HG03520 (cell line): ENCODE results near the gene ATL1.
"Not testable (repeated sequence)": the region's sequence is repeated elsewhere in the genome, so short reads cannot be mapped to it uniquely, and the experiment has no call there.

Experiments used
- ATAC-seq: cut with Tn5 transposase; IDR thresholded peaks from one replicate; pipeline ENCODE4 v1.9.1; 2021; ENCODE audit warnings: mild to moderate bottlenecking, moderate library complexity; ENCODE audit not compliant: unreplicated experiment

Gene ATL1

DNA sequence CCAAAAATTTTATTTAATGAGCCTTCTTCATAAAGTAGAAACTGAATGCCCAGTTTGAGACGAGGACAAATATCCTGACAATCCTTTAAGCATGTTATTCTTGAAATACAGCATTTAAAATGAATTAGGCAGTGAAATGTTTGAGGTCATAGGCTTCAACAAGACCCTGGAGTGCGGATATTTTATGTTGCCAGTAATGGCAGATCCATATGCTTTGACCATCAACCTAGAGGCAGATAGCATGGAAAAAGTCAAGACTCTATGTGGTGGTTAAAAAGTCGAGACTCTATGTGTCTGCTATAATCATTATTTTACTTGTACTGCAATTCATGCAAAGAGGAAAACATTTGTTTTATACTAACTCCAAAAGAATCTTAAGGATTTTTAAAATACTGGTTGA is 25.5 kb upstream of the ATL1 start:
- no peak for ATAC-seq

- no peak for ATAC-seq
These were observed 24.9 kb upstream of the ATL1 start for GRCh38 chr14:50534997-50535396.

DNA sequence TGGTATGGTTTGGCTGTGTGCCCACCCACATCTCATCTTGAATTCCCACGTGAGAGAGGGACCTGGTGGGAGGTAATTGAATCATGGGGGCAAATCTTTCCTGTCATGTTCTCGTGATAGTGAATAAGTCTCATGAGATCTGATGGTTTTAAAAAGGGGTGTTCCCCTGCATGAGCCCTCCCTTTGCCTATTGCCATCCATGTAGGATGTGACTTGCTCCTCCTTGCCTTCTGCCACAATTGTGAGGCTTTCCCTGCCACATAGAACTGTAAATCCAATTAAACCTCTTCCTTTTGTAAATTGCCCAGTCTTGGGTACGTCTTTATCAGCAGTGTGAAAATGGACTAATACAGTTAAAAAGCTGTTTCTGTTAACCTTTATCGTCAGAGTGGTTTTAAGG is 21.9 kb upstream of the ATL1 start:
- not testable (repeated sequence) for ATAC-seq

- ATAC-seq: no peak
These were observed 20.9 kb upstream of the ATL1 start for GRCh38 chr14:50539051-50539450.

DNA sequence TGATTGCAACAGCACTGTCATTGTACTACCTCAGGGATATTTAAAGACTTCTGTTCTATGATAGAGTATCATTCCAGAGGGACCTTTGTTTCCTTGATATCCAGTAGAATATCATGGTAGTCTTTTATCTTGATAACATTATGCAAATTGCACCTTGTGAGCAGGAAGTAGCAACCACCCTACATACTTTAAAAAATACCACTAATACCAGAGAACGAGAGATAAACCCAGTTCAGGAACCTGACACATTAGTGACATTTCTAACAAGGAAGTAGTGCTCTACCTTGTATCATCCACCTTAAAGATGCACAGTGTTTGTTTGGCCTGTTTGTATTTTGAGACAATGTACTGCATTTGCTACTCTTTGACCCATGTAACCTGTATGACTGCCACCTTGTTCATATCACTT is 18.8 kb upstream of the ATL1 start:
- no peak for ATAC-seq

DNA sequence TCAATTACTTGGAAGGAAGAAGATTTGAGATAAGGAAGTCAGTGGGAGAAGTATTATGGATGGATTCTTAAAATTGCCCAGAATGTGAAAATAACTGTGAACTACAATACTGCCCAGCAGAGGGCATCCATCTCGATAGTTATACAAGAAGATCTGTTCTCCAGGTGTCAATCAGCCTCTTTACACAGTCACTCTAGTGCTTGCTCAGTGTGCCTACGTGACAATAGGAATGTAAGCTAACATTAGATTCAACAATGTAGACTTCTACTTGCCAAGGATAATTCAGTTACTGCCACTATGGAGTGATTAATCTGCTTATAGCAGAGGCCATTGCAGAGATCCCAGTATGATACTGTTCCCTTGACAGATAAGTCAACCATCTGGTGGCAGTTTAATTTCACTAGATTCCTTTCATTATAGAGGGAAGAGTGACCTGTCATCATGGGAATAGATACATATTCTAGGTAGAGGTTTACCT is 17.0 kb upstream of the ATL1 start:
- no peak for ATAC-seq

- ATAC-seq: no peak
These were observed 15.0 kb upstream of the ATL1 start for GRCh38 chr14:50544911-50545310.

GRCh38 chr14:50545618-50546017 is 14.3 kb upstream of the ATL1 start:
- no peak for ATAC-seq

DNA sequence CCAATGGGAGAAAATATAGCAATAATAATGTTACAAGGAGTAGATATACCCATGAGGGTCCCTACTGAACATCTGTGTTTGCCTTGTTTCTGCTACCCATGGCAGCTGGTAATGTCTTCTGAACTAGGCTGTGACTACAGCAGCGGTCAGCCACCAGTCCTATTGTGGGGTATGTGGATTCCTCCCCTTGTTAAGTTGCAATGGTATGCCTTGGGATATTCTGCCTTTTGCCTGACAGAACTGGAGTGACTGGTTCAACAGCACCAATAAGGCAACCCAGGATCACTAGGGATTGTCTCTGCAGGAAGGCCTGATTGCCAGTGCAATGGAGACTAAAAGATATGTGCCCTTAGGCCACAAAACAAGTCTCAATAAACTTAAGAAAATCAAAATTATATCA is 9.7 kb upstream of the ATL1 start:
- no peak for ATAC-seq

- ATAC-seq: no peak
These were observed 8.1 kb upstream of the ATL1 start for GRCh38 chr14:50551877-50552276.

- not testable (repeated sequence) for ATAC-seq
These were observed 7.1 kb upstream of the ATL1 start for GRCh38 chr14:50552796-50553195.

DNA sequence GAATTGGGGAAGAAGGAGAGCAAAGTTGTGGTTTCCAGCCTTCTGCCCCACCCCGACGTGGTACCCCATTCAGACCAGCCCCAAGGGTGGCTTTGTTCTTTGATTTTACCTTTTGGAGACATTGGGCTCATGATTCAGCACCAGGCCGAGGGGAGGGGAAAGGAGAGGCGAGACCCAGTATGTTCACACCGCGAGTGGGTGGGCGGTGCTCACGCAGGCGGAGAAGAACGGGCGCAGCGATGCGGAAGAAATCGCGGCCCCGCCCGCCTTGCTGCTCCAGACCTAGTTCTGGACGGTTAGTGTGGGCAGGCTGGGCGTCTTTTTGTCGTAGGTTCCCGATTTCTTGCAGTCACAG is 963 bp downstream of the ATL1 start:
- ATAC-seq: no peak

- no peak for ATAC-seq
These were observed 2.9 kb downstream of the ATL1 start for GRCh38 chr14:50562841-50563240.

- ATAC-seq: no peak
These were observed 9.8 kb downstream of the ATL1 start for GRCh38 chr14:50569714-50570274.

DNA sequence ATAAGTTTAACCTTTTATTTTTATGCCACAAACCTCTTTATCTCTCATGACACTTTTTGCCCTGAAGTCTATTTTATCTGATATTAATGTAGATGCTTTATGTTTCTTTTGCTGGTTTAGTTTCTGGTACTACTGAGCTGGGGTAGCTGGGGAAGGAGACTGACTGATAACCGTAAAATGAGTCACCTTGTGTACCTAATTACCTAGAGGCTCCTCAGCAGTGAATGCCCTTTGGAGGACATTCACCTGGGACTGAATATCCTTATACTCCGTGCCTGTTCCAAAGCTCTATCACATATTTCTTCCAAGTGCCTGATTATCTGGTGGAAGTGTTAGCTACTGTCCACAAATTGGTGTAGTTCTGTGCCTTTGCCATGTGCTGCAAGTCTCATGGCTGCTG is 13.9 kb downstream of the ATL1 start:
- no peak for ATAC-seq

DNA sequence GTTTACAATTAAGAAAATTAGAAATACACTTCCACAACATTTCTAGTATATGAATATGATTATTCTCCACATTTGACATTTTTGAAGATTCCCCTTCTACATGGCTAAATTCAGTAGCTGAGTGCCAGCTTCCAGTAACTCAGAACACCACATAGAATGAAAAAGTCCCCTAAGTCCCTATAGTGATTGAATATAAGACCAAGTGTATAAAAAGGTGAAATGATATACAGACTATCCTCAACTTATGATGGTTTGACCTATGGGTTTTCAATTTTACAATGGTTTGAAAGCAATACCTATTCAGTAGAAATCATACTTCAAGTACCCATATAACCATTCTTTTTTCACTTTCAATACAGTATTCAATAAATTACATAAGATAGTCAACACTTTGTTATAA is 15.8 kb downstream of the ATL1 start:
- no peak for ATAC-seq

- no peak for ATAC-seq
These were observed 18.0 kb downstream of the ATL1 start for GRCh38 chr14:50577982-50578381.

GRCh38 chr14:50578433-50578832 is 18.5 kb downstream of the ATL1 start:
- no peak for ATAC-seq

DNA sequence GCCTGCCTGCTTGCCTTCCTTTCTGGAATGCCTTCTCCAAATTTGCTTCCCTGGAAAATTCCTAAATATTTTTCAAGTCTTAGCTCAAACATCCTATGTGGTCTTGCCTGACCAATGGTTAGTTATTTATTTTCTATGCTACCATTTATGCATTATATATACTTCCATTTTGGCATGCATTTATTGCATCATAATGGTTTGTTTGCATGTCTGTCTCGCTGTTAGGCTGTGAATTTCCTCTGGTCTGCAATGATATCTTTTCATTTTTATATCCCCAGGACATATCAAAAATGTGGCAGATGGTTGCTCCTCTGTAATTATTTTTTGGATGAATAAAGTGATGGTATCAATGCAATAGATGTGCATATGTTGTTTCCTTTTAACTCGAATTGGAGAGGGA is 30.5 kb downstream of the ATL1 start:
- no peak for ATAC-seq

DNA sequence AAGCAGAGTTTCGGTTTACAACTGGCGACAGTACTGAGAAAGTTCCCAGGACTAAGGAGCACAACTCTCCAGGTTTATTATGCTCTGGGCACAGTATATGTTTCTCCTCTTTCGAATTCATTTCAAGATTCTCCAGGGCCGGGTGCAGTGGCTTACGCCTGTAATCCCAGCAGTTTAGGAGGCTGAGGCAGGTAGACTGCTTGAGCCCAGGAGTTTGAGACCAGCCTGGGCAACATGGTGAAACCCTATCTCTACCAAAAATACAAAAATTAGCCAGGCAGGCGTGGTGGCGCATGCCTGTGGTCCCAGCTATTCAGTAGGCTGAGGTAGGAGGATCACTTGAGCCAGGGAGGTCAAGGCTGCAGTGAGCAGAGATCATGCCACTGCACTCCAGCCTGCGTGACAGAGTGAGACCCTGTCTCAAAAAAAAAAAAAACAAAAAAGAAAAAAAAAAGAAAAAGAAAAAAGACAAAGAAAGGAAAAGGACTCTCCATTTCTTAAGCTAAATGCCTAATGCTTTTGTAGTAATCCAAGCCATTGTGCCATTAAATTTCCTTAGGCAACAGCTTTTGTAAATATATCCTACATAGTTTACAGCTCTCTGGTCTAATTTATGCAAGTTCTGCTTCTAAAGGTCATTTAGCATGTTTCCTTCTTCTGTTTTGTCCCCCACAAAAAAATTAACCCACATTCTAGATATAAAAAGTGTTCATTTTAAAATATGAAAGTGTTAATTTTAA is 34.8 kb downstream of the ATL1 start:
- no peak for ATAC-seq

DNA sequence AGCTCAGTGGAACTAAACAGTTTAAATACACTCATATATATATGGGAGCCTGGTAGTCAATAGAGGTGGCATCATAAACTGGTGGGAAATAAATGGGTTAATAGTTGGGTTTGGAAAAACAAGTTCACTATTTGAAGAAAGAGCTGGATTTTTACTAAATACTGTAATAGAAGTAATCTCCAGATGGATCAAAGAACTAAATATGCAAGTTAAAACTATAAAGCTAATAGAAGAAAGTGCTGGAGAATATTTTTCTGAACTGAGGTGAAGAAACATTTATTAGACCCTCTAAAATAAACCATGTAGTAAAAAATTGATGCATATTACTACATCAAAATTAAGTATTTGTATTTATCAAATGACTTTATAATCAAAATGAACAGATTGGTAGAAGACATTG is 38.8 kb downstream of the ATL1 start:
- ATAC-seq: no peak

GRCh38 chr14:50599700-50600444 is 39.9 kb downstream of the ATL1 start:
- no peak for ATAC-seq
